BJ (cell line): ENCODE data around the gene FFAR3. TPM values are rescaled to one million over a fixed set of nuclear protein-coding genes. Genes with fewer than 3 reads are reported as not detected.

ENCODE experiments used
- CTCF ChIA-PET: fragments of 350-600 bp; formaldehyde crosslinking; extraction: SDS; loops from one replicate; lab custom pipeline; 2021; ENCODE audit warnings: antibody characterized with exemption, inconsistent platforms; lab: Yijun Ruan, JAX
- POLR2A ChIA-PET: fragments of 300-600 bp; sonication (Branson Sonifier 250); formaldehyde crosslinking; extraction: SDS; loops from one replicate; lab custom pipeline; 2021; ENCODE audit warnings: antibody characterized with exemption; lab: Charles Lee
- DNase-seq: peaks from one replicate; pipeline ENCODE4 v3.0.0-alpha.2; 2011; ENCODE audit warnings: low read depth
- H3K27me3 ChIP-seq: 2 replicates; pipeline ENCODE4 v1.6.0; 2011; ENCODE audit warnings: low read length; ENCODE audit not compliant: control insufficient read depth, insufficient read depth
- H3K36me3 ChIP-seq: 2 replicates; pipeline ENCODE4 v1.5.1; 2011; ENCODE audit warnings: low read length; ENCODE audit not compliant: control insufficient read depth, insufficient read depth
- H3K4me3 ChIP-seq: 2 replicates; pipeline ENCODE4 v1.5.1; 2011; ENCODE audit warnings: low read depth, mild to moderate bottlenecking, control low read depth, low read length
- CTCF ChIP-seq: IDR thresholded peaks from 2 replicates; pipeline ENCODE4 v1.5.1; 2011; ENCODE audit warnings: low read depth, mild to moderate bottlenecking, control low read depth, inconsistent platforms, low read length, moderate library complexity; ENCODE audit not compliant: insufficient read depth
- polyA plus RNA-seq: library from polyadenylated mRNA; depleted of rRNA; stranded (reverse); fragments of >200 nt; gene quantifications from 2 replicates; pipeline ENCODE4 v1.2.3, GENCODE V29; 2011

Gene FFAR3
- polyA plus RNA-seq, 1 experiment, result not detected

GRCh38 chr19:35383536-35383935 lies 25.3 kb downstream of the FFAR3 start:
- H3K27me3 ChIP-seq, result no peaks in the 10 kb centered on the region
- TF ChIP-seq CTCF, result no peak
- POLR2A ChIA-PET, result no interaction called here
- CTCF ChIA-PET, result interaction anchor here (1.2 kb wide), 1 partner anchor 9 kb away, joined by 4 read pairs; no protein-coding TSS in a partner anchor
- H3K4me3 ChIP-seq, result no peak overlapping the region
- no peaks in the 10 kb centered on the region for H3K36me3 ChIP-seq
- no peak for DNase-seq

- POLR2A ChIA-PET, result no interaction called here
- DNase-seq, result no peak
- no peaks in the 10 kb centered on the region for H3K36me3 ChIP-seq
- H3K4me3 ChIP-seq, result no peak overlapping the region
- no peak for TF ChIP-seq CTCF
- CTCF ChIA-PET, result no interaction called here
- no peaks in the 10 kb centered on the region for H3K27me3 ChIP-seq
Observed at GRCh38 chr19:35388277-35389054, 30.2 kb downstream of the FFAR3 start.

- no peaks in the 10 kb centered on the region for H3K27me3 ChIP-seq
- no peaks in the 10 kb centered on the region for H3K36me3 ChIP-seq
- ChIA-PET CTCF (no interaction called here), POLR2A (no interaction called here)
- no peak overlapping the region for H3K4me3 ChIP-seq
- no peak for DNase-seq
- no peak for TF ChIP-seq CTCF
Observed at GRCh38 chr19:35389192-35389861, 31.1 kb downstream of the FFAR3 start.

GRCh38 chr19:35392742-35393715 lies 34.8 kb downstream of the FFAR3 start:
- CTCF ChIA-PET, result no interaction called here
- DNase-seq, result no peak
- no peak for TF ChIP-seq CTCF
- Histone ChIP-seq H3K27me3 (no peaks in the 10 kb centered on the region), H3K36me3 (no peaks in the 10 kb centered on the region), H3K4me3 (no peak overlapping the region)
- POLR2A ChIA-PET, result no interaction called here
